Neural cell (in vitro differentiated cells): ENCODE measurements around the gene ZNF224. TPM values are rescaled to one million over a fixed set of nuclear protein-coding genes. Genes with fewer than 3 reads are reported as not detected.

Experiments
- H2AFZ ChIP-seq: fragments of 200-600, 300-800 bp; sonication (generic), shearing (Covaris generic); 2 replicates; pipeline ENCODE4 v1.6.0; 2014; ENCODE audit warnings: low read depth, mild to moderate bottlenecking, antibody characterized with exemption, low read length, moderate library complexity
- H3F3A ChIP-seq: fragments of 200-600 bp; shearing (Covaris generic); 2 replicates; pipeline ENCODE4 v1.6.1; 2016; ENCODE audit warnings: mild to moderate bottlenecking, moderate library complexity, mixed read lengths, antibody characterized with exemption, low read length; ENCODE audit not compliant: insufficient read depth, poor library complexity, severe bottlenecking
- H3K27ac ChIP-seq: fragments of 200-600, 300-800 bp; sonication (generic), shearing (Covaris generic); 2 replicates; pipeline ENCODE4 v1.5.1; 2014; ENCODE audit warnings: mild to moderate bottlenecking, low read length, moderate library complexity
- H3K27me3 ChIP-seq: fragments of 300-800, 200-600 bp; sonication (generic), shearing (Covaris generic); 2 replicates; pipeline ENCODE4 v1.6.0; 2014; ENCODE audit warnings: mild to moderate bottlenecking, low read depth, low read length, moderate library complexity; ENCODE audit not compliant: insufficient read depth
- H3K36me3 ChIP-seq: fragments of 300-800, 200-600 bp; sonication (generic), shearing (Covaris generic); 2 replicates; pipeline ENCODE4 v1.5.1; 2014; ENCODE audit warnings: mild to moderate bottlenecking, antibody characterized with exemption, low read length, moderate library complexity; ENCODE audit not compliant: insufficient read depth
- H3K4me2 ChIP-seq: fragments of 300-800, 200-600 bp; sonication (generic), shearing (Covaris generic); 2 replicates; pipeline ENCODE4 v1.6.0; 2014; ENCODE audit warnings: mild to moderate bottlenecking, low read length
- H3K4me3 ChIP-seq: fragments of 300-800, 200-600 bp; sonication (generic), shearing (Covaris generic); 2 replicates; pipeline ENCODE4 v1.5.1; 2014; ENCODE audit warnings: mild to moderate bottlenecking, low read length, moderate library complexity
- H3K79me2 ChIP-seq: fragments of 200-600 bp; shearing (Covaris generic); replicated peaks from 2 replicates; pipeline ENCODE4 v1.6.0; 2014; ENCODE audit warnings: mild to moderate bottlenecking, low read length, moderate library complexity; ENCODE audit not compliant: insufficient read depth
- H3K9ac ChIP-seq: fragments of 300-800, 200-600 bp; sonication (generic), shearing (Covaris generic); 2 replicates; pipeline ENCODE4 v1.6.1; 2016; ENCODE audit warnings: mild to moderate bottlenecking, low read length, mixed read lengths
- H3K9me2 ChIP-seq: fragments of 200-600 bp; shearing (Covaris generic); 2 replicates; pipeline ENCODE4 v1.6.1; 2016; ENCODE audit warnings: mild to moderate bottlenecking, low read length, mixed read lengths; ENCODE audit not compliant: insufficient read depth
- H3K9me3 ChIP-seq: fragments of 200-600, 300-800 bp; sonication (generic), shearing (Covaris generic); 2 replicates; pipeline ENCODE4 v1.6.1; 2016; ENCODE audit warnings: mild to moderate bottlenecking, mixed run types, low read length, moderate library complexity, mixed read lengths
- H4K20me1 ChIP-seq: fragments of 200-600 bp; shearing (Covaris generic); 2 replicates; pipeline ENCODE4 v1.6.1; 2016; ENCODE audit warnings: mild to moderate bottlenecking, mixed run types; ENCODE audit not compliant: insufficient read depth
- EP300 ChIP-seq: fragments of 450-650 bp; conservative IDR thresholded peaks from 2 replicates; pipeline ENCODE4 v1.6.1; 2014; ENCODE audit warnings: antibody characterized with exemption, mild to moderate bottlenecking, moderate library complexity; ENCODE audit not compliant: poor library complexity, severe bottlenecking
- EZH2 ChIP-seq: fragments of 200-600, 300-800 bp; shearing (Covaris generic), sonication (generic); IDR thresholded peaks from 2 replicates; pipeline ENCODE4 v1.6.1; 2014; ENCODE audit warnings: antibody characterized with exemption, low read length, borderline replicate concordance, mild to moderate bottlenecking; ENCODE audit not compliant: insufficient read depth, poor library complexity, severe bottlenecking
- MXI1 ChIP-seq: fragments of 450-650 bp; conservative IDR thresholded peaks from 2 replicates; pipeline ENCODE4 v1.6.1; 2014; ENCODE audit warnings: antibody characterized with exemption, mild to moderate bottlenecking; ENCODE audit not compliant: poor library complexity, severe bottlenecking
- POLR2AphosphoS5 ChIP-seq: IDR thresholded peaks from 2 replicates; pipeline ENCODE4 v1.6.1; 2012
- RAD21 ChIP-seq: fragments of 450-650 bp; conservative IDR thresholded peaks from 2 replicates; pipeline ENCODE4 v1.6.1; 2014; ENCODE audit warnings: antibody characterized with exemption, mild to moderate bottlenecking, moderate library complexity
- SMC3 ChIP-seq: fragments of 450-650 bp; conservative IDR thresholded peaks from 2 replicates; pipeline ENCODE4 v1.6.1; 2014; ENCODE audit warnings: antibody characterized with exemption, mild to moderate bottlenecking, moderate library complexity; ENCODE audit not compliant: poor library complexity
- TAF1 ChIP-seq: IDR thresholded peaks from 2 replicates; pipeline ENCODE4 v1.6.1; 2012; ENCODE audit warnings: low read depth
- polyA plus RNA-seq: library from polyadenylated mRNA; depleted of rRNA; stranded (reverse); fragments of >200 nt; gene quantifications from 2 replicates; pipeline ENCODE4 v1.2.3, GENCODE V29; 2014
- TF ChIP-seq, protein P1 (sequence below): fragments of 450-650 bp; IDR thresholded peaks from 2 replicates; pipeline ENCODE4 v1.5.1; 2014; ENCODE audit warnings: antibody characterized with exemption, mild to moderate bottlenecking, moderate library complexity; ENCODE audit not compliant: poor library complexity, severe bottlenecking
- TF ChIP-seq, protein P2 (sequence below): IDR thresholded peaks from 2 replicates; pipeline ENCODE4 v1.6.1; 2012; ENCODE audit warnings: borderline replicate concordance

The ZNF224 gene
- polyA plus RNA-seq, 1 donor from 2014 or later = 41.8 TPM

DNA sequence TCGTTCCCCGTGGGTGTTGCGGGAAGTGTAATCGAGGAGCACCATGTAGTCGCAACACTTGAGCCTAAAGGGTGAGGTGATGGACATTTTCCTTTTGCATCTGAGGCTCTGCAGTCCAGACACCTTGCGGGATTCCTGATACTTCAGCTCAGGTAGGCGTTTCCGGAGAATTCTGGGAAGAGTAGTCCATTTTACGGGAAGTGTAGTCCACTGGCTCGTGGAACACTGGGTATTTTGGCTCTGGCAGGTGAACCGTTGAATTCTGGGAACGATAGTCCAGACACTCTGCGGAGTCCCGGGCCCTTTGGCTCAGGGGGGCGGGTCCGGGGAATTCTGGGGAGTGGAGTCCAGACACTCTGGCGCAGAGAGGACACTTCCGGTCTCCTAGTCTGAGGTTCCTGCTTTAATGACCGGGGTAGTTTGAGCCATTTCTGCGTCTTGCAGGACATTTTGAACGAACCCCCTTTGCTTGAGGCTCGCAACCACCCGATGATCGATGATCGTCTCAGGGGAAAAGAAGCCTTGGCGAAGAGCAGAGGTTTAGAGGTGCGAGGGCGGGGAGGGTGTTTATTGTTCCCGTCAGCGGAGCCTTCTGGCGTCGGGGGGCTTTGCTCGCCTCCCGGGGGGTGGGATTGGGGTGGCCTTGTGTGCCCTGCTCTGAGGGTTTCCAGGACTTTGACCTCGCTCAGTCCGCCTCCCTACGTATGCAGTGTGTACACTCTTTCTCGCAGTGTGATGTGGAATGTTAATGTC, 42.3 kb upstream of the ZNF224 start, which contains the start of gene ZNF223:
Gene ZNF223, plus strand, starts transcription at position 387 of the 753 bp plus-strand sequence. CDS start 3,141 bp downstream, outside the sequence.
- peak within 1 kb of the TSS; percentile 90 for H3K4me3 ChIP-seq
- H3K9me2 ChIP-seq = no peaks in the 10 kb centered on the region
- no peaks in the 10 kb centered on the region for H3K27me3 ChIP-seq
- H3F3A ChIP-seq = no peaks in the 10 kb centered on the region
- H4K20me1 ChIP-seq = no peaks in the 10 kb centered on the region
- H3K36me3 ChIP-seq = no peaks in the 10 kb centered on the region
- peaks cover 16% of the 10 kb centered on the region for H3K79me2 ChIP-seq
- peak within 1 kb of the TSS; percentile 55 for H3K27ac ChIP-seq
- H2AFZ ChIP-seq = peak within 1 kb of the TSS; percentile 96
- H3K9ac ChIP-seq = peak within 1 kb of the TSS; percentile 77
- no peaks in the 10 kb centered on the region for H3K9me3 ChIP-seq
- H3K4me2 ChIP-seq = peak within 1 kb of the TSS; percentile 99
- TF ChIP-seq EZH2 (no peak), MXI1 (peak; percentile 58), TAF1 (no peak), SMC3 (peak; percentile 10), RAD21 (no peak), POLR2AphosphoS5 (peak; percentile 51), EP300 (peak; percentile 9)
- TF ChIP-seq, protein P1, sequence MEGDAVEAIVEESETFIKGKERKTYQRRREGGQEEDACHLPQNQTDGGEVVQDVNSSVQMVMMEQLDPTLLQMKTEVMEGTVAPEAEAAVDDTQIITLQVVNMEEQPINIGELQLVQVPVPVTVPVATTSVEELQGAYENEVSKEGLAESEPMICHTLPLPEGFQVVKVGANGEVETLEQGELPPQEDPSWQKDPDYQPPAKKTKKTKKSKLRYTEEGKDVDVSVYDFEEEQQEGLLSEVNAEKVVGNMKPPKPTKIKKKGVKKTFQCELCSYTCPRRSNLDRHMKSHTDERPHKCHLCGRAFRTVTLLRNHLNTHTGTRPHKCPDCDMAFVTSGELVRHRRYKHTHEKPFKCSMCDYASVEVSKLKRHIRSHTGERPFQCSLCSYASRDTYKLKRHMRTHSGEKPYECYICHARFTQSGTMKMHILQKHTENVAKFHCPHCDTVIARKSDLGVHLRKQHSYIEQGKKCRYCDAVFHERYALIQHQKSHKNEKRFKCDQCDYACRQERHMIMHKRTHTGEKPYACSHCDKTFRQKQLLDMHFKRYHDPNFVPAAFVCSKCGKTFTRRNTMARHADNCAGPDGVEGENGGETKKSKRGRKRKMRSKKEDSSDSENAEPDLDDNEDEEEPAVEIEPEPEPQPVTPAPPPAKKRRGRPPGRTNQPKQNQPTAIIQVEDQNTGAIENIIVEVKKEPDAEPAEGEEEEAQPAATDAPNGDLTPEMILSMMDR = no peak
- TF ChIP-seq, protein P2, sequence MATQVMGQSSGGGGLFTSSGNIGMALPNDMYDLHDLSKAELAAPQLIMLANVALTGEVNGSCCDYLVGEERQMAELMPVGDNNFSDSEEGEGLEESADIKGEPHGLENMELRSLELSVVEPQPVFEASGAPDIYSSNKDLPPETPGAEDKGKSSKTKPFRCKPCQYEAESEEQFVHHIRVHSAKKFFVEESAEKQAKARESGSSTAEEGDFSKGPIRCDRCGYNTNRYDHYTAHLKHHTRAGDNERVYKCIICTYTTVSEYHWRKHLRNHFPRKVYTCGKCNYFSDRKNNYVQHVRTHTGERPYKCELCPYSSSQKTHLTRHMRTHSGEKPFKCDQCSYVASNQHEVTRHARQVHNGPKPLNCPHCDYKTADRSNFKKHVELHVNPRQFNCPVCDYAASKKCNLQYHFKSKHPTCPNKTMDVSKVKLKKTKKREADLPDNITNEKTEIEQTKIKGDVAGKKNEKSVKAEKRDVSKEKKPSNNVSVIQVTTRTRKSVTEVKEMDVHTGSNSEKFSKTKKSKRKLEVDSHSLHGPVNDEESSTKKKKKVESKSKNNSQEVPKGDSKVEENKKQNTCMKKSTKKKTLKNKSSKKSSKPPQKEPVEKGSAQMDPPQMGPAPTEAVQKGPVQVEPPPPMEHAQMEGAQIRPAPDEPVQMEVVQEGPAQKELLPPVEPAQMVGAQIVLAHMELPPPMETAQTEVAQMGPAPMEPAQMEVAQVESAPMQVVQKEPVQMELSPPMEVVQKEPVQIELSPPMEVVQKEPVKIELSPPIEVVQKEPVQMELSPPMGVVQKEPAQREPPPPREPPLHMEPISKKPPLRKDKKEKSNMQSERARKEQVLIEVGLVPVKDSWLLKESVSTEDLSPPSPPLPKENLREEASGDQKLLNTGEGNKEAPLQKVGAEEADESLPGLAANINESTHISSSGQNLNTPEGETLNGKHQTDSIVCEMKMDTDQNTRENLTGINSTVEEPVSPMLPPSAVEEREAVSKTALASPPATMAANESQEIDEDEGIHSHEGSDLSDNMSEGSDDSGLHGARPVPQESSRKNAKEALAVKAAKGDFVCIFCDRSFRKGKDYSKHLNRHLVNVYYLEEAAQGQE = peak; percentile 81

DNA sequence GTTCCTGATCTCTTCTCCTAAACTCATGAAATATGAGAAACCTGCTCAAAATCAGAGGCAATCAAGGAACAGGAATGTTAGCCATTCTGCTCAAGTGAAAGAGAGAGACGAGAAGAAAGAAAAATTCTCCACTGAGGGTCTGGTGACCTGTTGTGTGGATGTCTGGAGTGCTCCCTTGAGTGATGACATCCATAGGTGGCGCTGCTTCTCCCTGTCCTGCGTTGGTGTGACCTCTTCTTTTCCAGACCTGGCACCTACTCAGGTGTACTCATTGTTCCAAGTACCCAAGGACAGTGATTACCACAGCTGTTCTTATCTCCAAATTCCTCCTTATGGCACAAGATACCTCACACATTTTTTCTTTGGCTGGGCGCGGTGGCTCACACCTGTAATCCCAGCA, 38.3 kb upstream of the ZNF224 start:
- Histone ChIP-seq H3K27me3 (no peaks in the 10 kb centered on the region), H3K9ac (no peak overlapping the region), H3F3A (no peaks in the 10 kb centered on the region), H3K4me3 (no peak overlapping the region), H3K9me3 (no peaks in the 10 kb centered on the region), H3K36me3 (peaks cover 6% of the 10 kb centered on the region), H4K20me1 (no peaks in the 10 kb centered on the region), H2AFZ (no peak overlapping the region), H3K79me2 (peaks cover 16% of the 10 kb centered on the region), H3K4me2 (no peak overlapping the region), H3K9me2 (no peaks in the 10 kb centered on the region), H3K27ac (no peak overlapping the region)
- TF ChIP-seq, protein P1 = no peak
- TF ChIP-seq EZH2 (no peak), POLR2AphosphoS5 (no peak), EP300 (no peak), RAD21 (no peak), SMC3 (no peak), TAF1 (no peak), MXI1 (no peak)
- TF ChIP-seq, protein P2 = no peak
